ENCODE results near the gene TNNC1. TPM values are rescaled to one million over a fixed set of nuclear protein-coding genes. Genes with fewer than 3 reads are reported as not detected.

TNNC1 gene
- total RNA-seq, 1 donor from 2014 or later = 0.26 TPM

- no peak for TF ChIP-seq CTCF (IDR thresholded peaks at IDR 0.05; ENCODE audit: insufficient read depth, low read length, severe bottlenecking)
- H3K27me3 ChIP-seq (ENCODE audit: control insufficient read depth, insufficient read depth, low read length) = no peaks in the 10 kb centered on the region
- DNase-seq (ENCODE audit: low read depth) (peak; percentile 22), FAIRE-seq (peak; percentile 64)
- H3K36me3 ChIP-seq (ENCODE audit: control insufficient read depth, insufficient read depth, low read length) = peaks cover 44% of the 10 kb centered on the region
- H3K4me3 ChIP-seq (ENCODE audit: low read depth, low read length) = no peak overlapping the region
Observed at GRCh38 chr3:52490939-52491526, 37.2 kb upstream of the TNNC1 start.

GRCh38 chr3:52490035-52490938, 36.4 kb upstream of the TNNC1 start:
- no peaks in the 10 kb centered on the region for H3K27me3 ChIP-seq (ENCODE audit: control insufficient read depth, insufficient read depth, low read length)
- no peak overlapping the region for H3K4me3 ChIP-seq (ENCODE audit: low read depth, low read length)
- FAIRE-seq (no peak), DNase-seq (ENCODE audit: low read depth) (no peak)
- no peak for TF ChIP-seq CTCF (IDR thresholded peaks at IDR 0.05; ENCODE audit: insufficient read depth, low read length, severe bottlenecking)
- peaks cover 47% of the 10 kb centered on the region for H3K36me3 ChIP-seq (ENCODE audit: control insufficient read depth, insufficient read depth, low read length)

GRCh38 chr3:52489453-52489852, 35.6 kb upstream of the TNNC1 start:
- peaks cover 48% of the 10 kb centered on the region for H3K36me3 ChIP-seq (ENCODE audit: control insufficient read depth, insufficient read depth, low read length)
- H3K27me3 ChIP-seq (ENCODE audit: control insufficient read depth, insufficient read depth, low read length) = no peaks in the 10 kb centered on the region
- TF ChIP-seq CTCF (IDR thresholded peaks at IDR 0.05; ENCODE audit: insufficient read depth, low read length, severe bottlenecking) = no peak
- no peak for DNase-seq (ENCODE audit: low read depth)
- H3K4me3 ChIP-seq (ENCODE audit: low read depth, low read length) = no peak overlapping the region
- no peak for FAIRE-seq

GRCh38 chr3:52488746-52489145, 34.9 kb upstream of the TNNC1 start:
- DNase-seq (ENCODE audit: low read depth) (no peak), FAIRE-seq (no peak)
- no peak for TF ChIP-seq CTCF (IDR thresholded peaks at IDR 0.05; ENCODE audit: insufficient read depth, low read length, severe bottlenecking)
- no peaks in the 10 kb centered on the region for H3K27me3 ChIP-seq (ENCODE audit: control insufficient read depth, insufficient read depth, low read length)
- no peak overlapping the region for H3K4me3 ChIP-seq (ENCODE audit: low read depth, low read length)
- peaks cover 48% of the 10 kb centered on the region for H3K36me3 ChIP-seq (ENCODE audit: control insufficient read depth, insufficient read depth, low read length)

GRCh38 chr3:52487788-52488691, 34.2 kb upstream of the TNNC1 start:
- FAIRE-seq (no peak), DNase-seq (ENCODE audit: low read depth) (no peak)
- no peak for TF ChIP-seq CTCF (IDR thresholded peaks at IDR 0.05; ENCODE audit: insufficient read depth, low read length, severe bottlenecking)
- Histone ChIP-seq H3K36me3 (ENCODE audit: control insufficient read depth, insufficient read depth, low read length) (peaks cover 48% of the 10 kb centered on the region), H3K4me3 (ENCODE audit: low read depth, low read length) (no peak overlapping the region), H3K27me3 (ENCODE audit: control insufficient read depth, insufficient read depth, low read length) (no peaks in the 10 kb centered on the region)
